ENCODE results near the gene BLCAP.

- peak in 2 of 3 donors; percentile 79 to 84 for TF ChIP-seq CTCF (IDR thresholded peaks at IDR 0.05)
- no peak for TF ChIP-seq POLR2AphosphoS5 (IDR thresholded peaks at IDR 0.05)
- no peak for TF ChIP-seq POLR2A (IDR thresholded peaks at IDR 0.05)
Observed at GRCh38 chr20:37564388-37565133, 36.9 kb upstream of the BLCAP start.

Measured in breast epithelium (tissue), 3 donors.